Left lung (tissue), 10 donors: ENCODE data around the gene ZNF628. TPM values are rescaled to one million over a fixed set of nuclear protein-coding genes. Genes with fewer than 3 reads are reported as not detected.

Source experiments
- ATAC-seq: fragments of 200-7000 bp; cut with Tn5 transposase; one replicate; pipeline ENCODE4 v1.9.1; 2020; ENCODE audit warnings: moderate library complexity
- DNase-seq, 4 donors: peaks; one replicate each; pipeline ENCODE4 v3.0.0-alpha.2; 2013 to 2020
- H3K27ac ChIP-seq, 2 donors: fragments of 200-600 bp; sonication (generic) in 1 of 2; one replicate each; pipeline versions ENCODE4 v1.5.0 to v1.8.0; 2020 to 2021
- H3K27me3 ChIP-seq, 2 donors: fragments of 200-600 bp; sonication (generic) in 1 of 2; one replicate each; pipeline versions ENCODE4 v1.5.0 to v1.8.0; 2020 to 2021
- H3K36me3 ChIP-seq, 2 donors: fragments of 200-600 bp; sonication (generic) in 1 of 2; one replicate each; pipeline versions ENCODE4 v1.5.0 to v1.8.0; 2020 to 2021
- H3K4me1 ChIP-seq, 2 donors: fragments of 200-600 bp; one replicate each; pipeline ENCODE4 v1.8.0; 2021
- H3K4me3 ChIP-seq, 2 donors: fragments of 200-600 bp; sonication (generic) in 1 of 2; one replicate each; pipeline versions ENCODE4 v1.5.0 to v1.8.0; 2020 to 2021; ENCODE audit warnings: mild to moderate bottlenecking in 1 of 2
- H3K9me3 ChIP-seq, 2 donors: fragments of 200-600 bp; sonication (generic) in 1 of 2; one replicate each; pipeline versions ENCODE4 v1.5.0 to v1.8.0; 2020 to 2021
- CTCF ChIP-seq, 2 donors: fragments of 200-600 bp; sonication (generic) in 1 of 2; IDR thresholded peaks; one replicate each; pipeline versions ENCODE4 v1.5.0 to v1.8.0; 2021; ENCODE audit warnings: antibody characterized with exemption in 2 of 2
- intact Hi-C, 2 donors: fragments of 100-400 bp; cut with DNase I; formaldehyde crosslinking; loops; one replicate each; pipeline versions ENCODE4 v1.11.2 to v1.14.2; 2022
- polyA plus RNA-seq, 6 donors: library from polyadenylated mRNA; unstranded; fragments of 120-200 nt; gene quantifications; one replicate each; pipeline ENCODE4 v1.2.1, GENCODE V29; 2013; ENCODE audit not compliant: insufficient read length in 6 of 6
- total RNA-seq, 2 donors: library from RNA; stranded (reverse); fragmentation: NEBNext Ultra II Directional; extraction: Animal tissue kit (Norgen Biotek cat#: 25700); gene quantifications; one replicate each; pipeline ENCODE4 v1.2.1, GENCODE V29; 2021
- donor health status: DM: no; HTN: yes; CAD: no.
- donor health status: DM: no; HTN: no; CAD: no.

ZNF628 gene
- total and polyA plus RNA-seq, 8 donors, result 1.6 to 9.5 (median 3.7) TPM

GRCh38 chr19:55508120-55508519, 31.7 kb downstream of the ZNF628 start:
- no peaks in the 10 kb centered on the region for H3K9me3 ChIP-seq
- H3K4me3 ChIP-seq, result no peak overlapping the region
- no peak for DNase-seq
- no peak for TF ChIP-seq CTCF (IDR thresholded peaks at IDR 0.05)
- peaks cover 4 to 11% of the 10 kb centered on the region in 2 donors for H3K4me1 ChIP-seq
- intact Hi-C loops, result no loop called here
- H3K27me3 ChIP-seq, result peaks cover 0 to 13% of the 10 kb centered on the region in 2 donors
- H3K36me3 ChIP-seq, result no peaks in the 10 kb centered on the region
- no peak overlapping the region for H3K27ac ChIP-seq
- ATAC-seq, result no peak

- TF ChIP-seq CTCF (IDR thresholded peaks at IDR 0.05), result peak; percentile 40 to 67
- Histone ChIP-seq H3K9me3 (no peaks in the 10 kb centered on the region), H3K27me3 (peaks cover 0 to 13% of the 10 kb centered on the region in 2 donors), H3K4me3 (peak overlapping the region; percentile 31 to 46), H3K27ac (peak overlapping the region; percentile 74 to 76), H3K36me3 (no peaks in the 10 kb centered on the region), H3K4me1 (no peaks in the 10 kb centered on the region)
- intact Hi-C loops, result loop anchor here in 1 of 2 donors (10.0 kb wide), 1 partner anchor 88 kb away; the partner anchor contains the start of genes ZNF524 and ZNF865
- ATAC-seq (peak; percentile 100), DNase-seq (peak; percentile 84 to 97 (median 94))
Observed at GRCh38 chr19:55516878-55517620, 40.6 kb downstream of the ZNF628 start.

GRCh38 chr19:55519451-55520311, 43.3 kb downstream of the ZNF628 start:
- H3K4me1 ChIP-seq, result no peaks in the 10 kb centered on the region
- peaks cover 0 to 5% of the 10 kb centered on the region in 2 donors for H3K27me3 ChIP-seq
- no peak for DNase-seq
- H3K36me3 ChIP-seq, result no peaks in the 10 kb centered on the region
- H3K27ac ChIP-seq, result no peak overlapping the region
- no peaks in the 10 kb centered on the region for H3K9me3 ChIP-seq
- TF ChIP-seq CTCF (IDR thresholded peaks at IDR 0.05), result no peak
- intact Hi-C loops, result loop anchor here in 1 of 2 donors (10.0 kb wide), 1 partner anchor 85 kb away; the partner anchor contains the start of genes ZNF524 and ZNF865
- ATAC-seq, result no peak
- H3K4me3 ChIP-seq, result no peak overlapping the region

- ATAC-seq (no peak), DNase-seq (no peak)
- no peaks in the 10 kb centered on the region for H3K36me3 ChIP-seq
- H3K27me3 ChIP-seq, result peaks cover 0 to 4% of the 10 kb centered on the region in 2 donors
- H3K27ac ChIP-seq, result no peak overlapping the region
- no peaks in the 10 kb centered on the region for H3K4me1 ChIP-seq
- no peaks in the 10 kb centered on the region for H3K9me3 ChIP-seq
- H3K4me3 ChIP-seq, result no peak overlapping the region
- no peak for TF ChIP-seq CTCF (IDR thresholded peaks at IDR 0.05)
- intact Hi-C loops, result no loop called here
Observed at GRCh38 chr19:55520691-55521292, 44.4 kb downstream of the ZNF628 start.
